GM23338 (cell line): Measurements from ENCODE around the gene GCFC2. TPM values are rescaled to one million over a fixed set of nuclear protein-coding genes. Genes with fewer than 3 reads are reported as not detected.

Experiments used
- ATAC-seq: fragments of 200-7000 bp; cut with Tn5 transposase; 3 replicates; pipeline ENCODE4 v1.9.1; 2020
- DNase-seq: peaks from one replicate; pipeline ENCODE4 v3.0.0-alpha.2; 2015; ENCODE audit warnings: low spot score
- H2AFZ ChIP-seq: fragments of 200-600 bp; sonication (generic); 2 replicates; pipeline ENCODE4 v1.8.0; 2016; ENCODE audit warnings: antibody characterized with exemption, mild to moderate bottlenecking, moderate library complexity
- H3F3A ChIP-seq: fragments of 200-600 bp; sonication (generic); replicated peaks from 2 replicates; pipeline ENCODE4 v1.8.0; 2017; ENCODE audit warnings: antibody characterized with exemption, mixed run types, low read depth
- H3K27ac ChIP-seq: fragments of 200-600 bp; sonication (generic); 2 replicates; pipeline ENCODE4 v1.6.1; 2016; ENCODE audit warnings: low read depth
- H3K27me3 ChIP-seq: fragments of 200-600 bp; sonication (generic); 2 replicates; pipeline ENCODE4 v1.8.0; 2016; ENCODE audit warnings: mild to moderate bottlenecking, mixed run types, moderate library complexity; ENCODE audit not compliant: insufficient read depth
- H3K36me3 ChIP-seq: fragments of 200-600 bp; sonication (generic); 2 replicates; pipeline ENCODE4 v1.8.0; 2016; ENCODE audit warnings: mild to moderate bottlenecking; ENCODE audit not compliant: insufficient read depth
- H3K4me1 ChIP-seq: fragments of 200-600 bp; sonication (generic); 2 replicates; pipeline ENCODE4 v1.8.0; 2016; ENCODE audit warnings: mild to moderate bottlenecking, moderate library complexity; ENCODE audit not compliant: insufficient read depth
- H3K4me2 ChIP-seq: fragments of 200-600 bp; sonication (generic); 2 replicates; pipeline ENCODE4 v1.7.1; 2017; ENCODE audit warnings: mixed run types
- H3K4me3 ChIP-seq: fragments of 200-600 bp; sonication (generic); 2 replicates; pipeline ENCODE4 v1.6.1; 2016; ENCODE audit warnings: mixed run types
- H3K79me2 ChIP-seq: fragments of 200-600 bp; sonication (generic); replicated peaks from 2 replicates; pipeline ENCODE4 v1.8.0; 2017; ENCODE audit warnings: mild to moderate bottlenecking; ENCODE audit not compliant: insufficient read depth
- H3K9me2 ChIP-seq: fragments of 200-600 bp; sonication (generic); 2 replicates; pipeline ENCODE4 v1.8.0; 2017; ENCODE audit not compliant: insufficient read depth
- H4K20me1 ChIP-seq: fragments of 200-600 bp; sonication (generic); replicated peaks from 2 replicates; pipeline ENCODE4 v1.8.0; 2017; ENCODE audit warnings: mild to moderate bottlenecking; ENCODE audit not compliant: insufficient read depth
- H3K27ac Mint-ChIP-seq: 2 replicates; pipeline ENCODE4 v1.8.0; 2020; ENCODE audit warnings: inconsistent platforms, mild to moderate bottlenecking, moderate library complexity, mixed read lengths
- H3K27me3 Mint-ChIP-seq: 3 replicates; pipeline ENCODE4 v1.8.0; 2022; ENCODE audit warnings: low read depth, mild to moderate bottlenecking, moderate library complexity, mixed read lengths, inconsistent platforms; ENCODE audit not compliant: insufficient read depth, poor library complexity
- H3K36me3 Mint-ChIP-seq: 3 replicates; pipeline ENCODE4 v1.8.0; 2021; ENCODE audit warnings: low read depth, mild to moderate bottlenecking, inconsistent platforms, moderate library complexity, mixed read lengths
- H3K4me1 Mint-ChIP-seq: 3 replicates; pipeline ENCODE4 v1.8.0; 2020; ENCODE audit warnings: mild to moderate bottlenecking, inconsistent platforms, mixed read lengths
- H3K4me3 Mint-ChIP-seq: 3 replicates; pipeline ENCODE4 v1.8.0; 2021; ENCODE audit warnings: moderate library complexity, mild to moderate bottlenecking, inconsistent platforms, mixed read lengths
- H3K9me3 Mint-ChIP-seq: 3 replicates; pipeline ENCODE4 v1.8.0; 2020; ENCODE audit warnings: moderate library complexity, mild to moderate bottlenecking, inconsistent platforms, mixed read lengths
- CREB1 ChIP-seq: fragments of 250-450 bp; sonication (Bioruptor Pico); IDR thresholded peaks from 2 replicates; pipeline ENCODE4 v1.5.0; 2020; ENCODE audit warnings: low read depth, mild to moderate bottlenecking, moderate library complexity
- EZH2 ChIP-seq: fragments of 200-600 bp; sonication (generic); IDR thresholded peaks from one replicate; pipeline ENCODE4 v1.8.0; 2017; ENCODE audit warnings: antibody characterized with exemption, mild to moderate bottlenecking, low read depth; ENCODE audit not compliant: unreplicated experiment
- EZH2phosphoT487 ChIP-seq: fragments of 200-600 bp; sonication (generic); IDR thresholded peaks from one replicate; pipeline ENCODE4 v1.8.1; 2018; ENCODE audit warnings: antibody characterized with exemption; ENCODE audit not compliant: unreplicated experiment
- JUNB ChIP-seq: IDR thresholded peaks from one replicate; pipeline ENCODE4 v1.6.1; 2016; ENCODE audit warnings: antibody characterized with exemption; ENCODE audit not compliant: unreplicated experiment
- NANOG ChIP-seq: IDR thresholded peaks from 2 replicates; pipeline ENCODE4 v1.6.1; 2016; ENCODE audit warnings: antibody characterized with exemption, borderline replicate concordance
- POLR2AphosphoS5 ChIP-seq: IDR thresholded peaks from 2 replicates; pipeline ENCODE4 v1.6.1; 2016; ENCODE audit warnings: antibody characterized with exemption, low read depth
- STAT1 ChIP-seq: IDR thresholded peaks from one replicate; pipeline ENCODE4 v1.6.1; 2016; ENCODE audit warnings: antibody characterized with exemption; ENCODE audit not compliant: unreplicated experiment
- ZNF114 ChIP-seq: fragments of 250-450 bp; sonication (Bioruptor Pico); IDR thresholded peaks from 2 replicates; pipeline ENCODE4 v1.5.0; 2020; ENCODE audit warnings: mild to moderate bottlenecking, moderate library complexity
- ZNF331 ChIP-seq: fragments of 250-450 bp; sonication (Bioruptor Pico); IDR thresholded peaks from 2 replicates; pipeline ENCODE4 v1.5.0; 2020; ENCODE audit warnings: low read depth, mild to moderate bottlenecking, moderate library complexity
- polyA plus RNA-seq: library from polyadenylated mRNA; unstranded; fragments of >200 nt; fragmentation: Nextera tagmentation; extraction: Ambion mirVana; gene quantifications from 2 replicates; pipeline ENCODE4 v1.2.1, GENCODE V29; 2016
- total RNA-seq: library from RNA; depleted of rRNA; stranded (reverse); fragments of >200 nt; shearing (Covaris generic); gene quantifications from 2 replicates; pipeline ENCODE4 v1.2.3, GENCODE V29; 2014
- TF ChIP-seq, protein P1 (sequence below): IDR thresholded peaks from 2 replicates; pipeline ENCODE4 v1.6.1; 2016; ENCODE audit warnings: antibody characterized with exemption
- TF ChIP-seq, protein P2 (sequence below), 2 experiments: fragments of 200-600 bp in 1 of 2; sonication (generic) in 1 of 2; conservative IDR thresholded peaks; 2 replicates each; pipeline versions ENCODE4 v1.5.1 to v1.6.1; 2016 to 2017; ENCODE audit warnings: antibody characterized with exemption in 2 of 2, low read depth in 2 of 2, mild to moderate bottlenecking in 2 of 2, moderate library complexity in 1 of 2
- TF ChIP-seq, protein P3 (sequence below): IDR thresholded peaks from one replicate; pipeline ENCODE4 v1.6.1; 2018; ENCODE audit warnings: antibody characterized with exemption; ENCODE audit not compliant: unreplicated experiment

Gene GCFC2
- total and polyA plus RNA-seq, 2 experiments from 2014 or later: 23.8 to 26.2 TPM

DNA sequence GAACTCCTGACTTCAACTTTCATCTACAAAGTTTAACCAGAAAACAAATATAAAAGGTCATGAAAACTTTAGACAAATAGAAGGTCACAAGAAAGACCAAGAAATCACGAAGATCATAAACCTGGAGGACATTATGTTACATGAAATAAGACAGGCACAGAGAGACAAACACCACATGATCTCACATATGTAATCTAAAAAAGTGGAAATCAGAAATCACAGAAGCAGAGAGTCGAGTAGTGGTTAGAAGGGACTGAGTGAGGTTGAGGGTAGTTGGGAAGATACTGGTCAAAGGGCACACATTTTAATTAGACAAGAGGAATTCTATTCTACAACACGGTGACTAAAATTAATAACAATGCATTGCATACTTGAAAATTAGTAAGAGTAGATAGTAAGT lies 1.4 kb downstream of the GCFC2 start:
- H3K79me2 ChIP-seq: peaks cover 13% of the 10 kb centered on the region
- Mint-ChIP-seq H3K27me3 (peaks cover 3% of the 10 kb centered on the region), H3K36me3 (peaks cover 22% of the 10 kb centered on the region), H3K27ac (no peak overlapping the region), H3K4me3 (peak overlapping the region; percentile 65), H3K9me3 (no peaks in the 10 kb centered on the region; the same call in 2 of the 3 replicates), H3K4me1 (peaks cover 18% of the 10 kb centered on the region)
- H3K4me1 ChIP-seq: peaks cover 16% of the 10 kb centered on the region
- no peaks in the 10 kb centered on the region for H3K27me3 ChIP-seq
- peak overlapping the region; percentile 72 for H3K4me2 ChIP-seq
- no peaks in the 10 kb centered on the region for H3K36me3 ChIP-seq
- H3K27ac ChIP-seq: no peak overlapping the region
- no peak for ATAC-seq
- TF ChIP-seq STAT1 (no peak), EZH2phosphoT487 (no peak), POLR2AphosphoS5 (no peak)
- TF ChIP-seq, protein P1, sequence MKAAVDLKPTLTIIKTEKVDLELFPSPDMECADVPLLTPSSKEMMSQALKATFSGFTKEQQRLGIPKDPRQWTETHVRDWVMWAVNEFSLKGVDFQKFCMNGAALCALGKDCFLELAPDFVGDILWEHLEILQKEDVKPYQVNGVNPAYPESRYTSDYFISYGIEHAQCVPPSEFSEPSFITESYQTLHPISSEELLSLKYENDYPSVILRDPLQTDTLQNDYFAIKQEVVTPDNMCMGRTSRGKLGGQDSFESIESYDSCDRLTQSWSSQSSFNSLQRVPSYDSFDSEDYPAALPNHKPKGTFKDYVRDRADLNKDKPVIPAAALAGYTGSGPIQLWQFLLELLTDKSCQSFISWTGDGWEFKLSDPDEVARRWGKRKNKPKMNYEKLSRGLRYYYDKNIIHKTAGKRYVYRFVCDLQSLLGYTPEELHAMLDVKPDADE: no peak
- DNase-seq: no peak
- H3F3A ChIP-seq: peaks cover 5% of the 10 kb centered on the region; the same call in 1 of the 2 replicates
- H3K4me3 ChIP-seq: peak overlapping the region; percentile 60
- H4K20me1 ChIP-seq: no peaks in the 10 kb centered on the region
- H2AFZ ChIP-seq: no peak overlapping the region
- H3K9me2 ChIP-seq: no peaks in the 10 kb centered on the region

DNA sequence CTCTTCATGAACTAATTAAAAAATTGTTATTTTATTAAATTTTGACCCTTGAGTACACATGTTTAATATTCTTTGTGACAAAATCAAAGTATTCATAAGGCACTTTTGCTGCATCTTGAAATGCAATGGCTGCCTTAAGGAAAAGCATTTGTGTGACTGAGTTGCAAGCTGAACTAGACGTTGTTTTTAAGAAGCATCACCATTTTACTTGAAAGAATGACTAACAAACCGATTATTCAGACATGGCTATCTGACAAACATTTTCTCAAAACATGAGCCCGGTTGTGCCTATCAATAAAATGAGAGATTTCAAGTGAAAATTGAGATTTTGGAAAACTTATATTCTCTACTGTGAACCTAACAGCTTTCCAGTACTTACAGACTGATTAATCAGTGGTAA lies 2.8 kb downstream of the GCFC2 start:
- no peak overlapping the region for H3K4me2 ChIP-seq
- no peak overlapping the region for H2AFZ ChIP-seq
- no peak for ATAC-seq
- peaks cover 16% of the 10 kb centered on the region for H3K4me1 ChIP-seq
- Mint-ChIP-seq H3K4me1 (peaks cover 18% of the 10 kb centered on the region), H3K27me3 (peaks cover 4% of the 10 kb centered on the region), H3K27ac (no peak overlapping the region), H3K36me3 (peaks cover 30% of the 10 kb centered on the region), H3K4me3 (no peak overlapping the region), H3K9me3 (no peaks in the 10 kb centered on the region; the same call in 2 of the 3 replicates)
- H3K27ac ChIP-seq: no peak overlapping the region
- H3K36me3 ChIP-seq: no peaks in the 10 kb centered on the region
- no peak for DNase-seq
- no peaks in the 10 kb centered on the region for H3K27me3 ChIP-seq
- no peaks in the 10 kb centered on the region for H4K20me1 ChIP-seq
- peaks cover 13% of the 10 kb centered on the region for H3K79me2 ChIP-seq
- no peaks in the 10 kb centered on the region for H3K9me2 ChIP-seq
- H3K4me3 ChIP-seq: no peak overlapping the region
- peaks cover 5% of the 10 kb centered on the region; the same call in 1 of the 2 replicates for H3F3A ChIP-seq
- TF ChIP-seq EZH2phosphoT487 (no peak), EZH2 (no peak), STAT1 (no peak), NANOG (no peak), POLR2AphosphoS5 (no peak), ZNF114 (CRISPR knock-in tag) (no peak), CREB1 (CRISPR knock-in tag) (no peak), ZNF331 (CRISPR knock-in tag) (no peak), JUNB (no peak)
- TF ChIP-seq, protein P1: no peak
- TF ChIP-seq, protein P2, sequence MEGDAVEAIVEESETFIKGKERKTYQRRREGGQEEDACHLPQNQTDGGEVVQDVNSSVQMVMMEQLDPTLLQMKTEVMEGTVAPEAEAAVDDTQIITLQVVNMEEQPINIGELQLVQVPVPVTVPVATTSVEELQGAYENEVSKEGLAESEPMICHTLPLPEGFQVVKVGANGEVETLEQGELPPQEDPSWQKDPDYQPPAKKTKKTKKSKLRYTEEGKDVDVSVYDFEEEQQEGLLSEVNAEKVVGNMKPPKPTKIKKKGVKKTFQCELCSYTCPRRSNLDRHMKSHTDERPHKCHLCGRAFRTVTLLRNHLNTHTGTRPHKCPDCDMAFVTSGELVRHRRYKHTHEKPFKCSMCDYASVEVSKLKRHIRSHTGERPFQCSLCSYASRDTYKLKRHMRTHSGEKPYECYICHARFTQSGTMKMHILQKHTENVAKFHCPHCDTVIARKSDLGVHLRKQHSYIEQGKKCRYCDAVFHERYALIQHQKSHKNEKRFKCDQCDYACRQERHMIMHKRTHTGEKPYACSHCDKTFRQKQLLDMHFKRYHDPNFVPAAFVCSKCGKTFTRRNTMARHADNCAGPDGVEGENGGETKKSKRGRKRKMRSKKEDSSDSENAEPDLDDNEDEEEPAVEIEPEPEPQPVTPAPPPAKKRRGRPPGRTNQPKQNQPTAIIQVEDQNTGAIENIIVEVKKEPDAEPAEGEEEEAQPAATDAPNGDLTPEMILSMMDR (conservative IDR thresholded peaks at IDR 0.05; ENCODE audit: low read depth in 2 of 2): no peak
- TF ChIP-seq, protein P3, sequence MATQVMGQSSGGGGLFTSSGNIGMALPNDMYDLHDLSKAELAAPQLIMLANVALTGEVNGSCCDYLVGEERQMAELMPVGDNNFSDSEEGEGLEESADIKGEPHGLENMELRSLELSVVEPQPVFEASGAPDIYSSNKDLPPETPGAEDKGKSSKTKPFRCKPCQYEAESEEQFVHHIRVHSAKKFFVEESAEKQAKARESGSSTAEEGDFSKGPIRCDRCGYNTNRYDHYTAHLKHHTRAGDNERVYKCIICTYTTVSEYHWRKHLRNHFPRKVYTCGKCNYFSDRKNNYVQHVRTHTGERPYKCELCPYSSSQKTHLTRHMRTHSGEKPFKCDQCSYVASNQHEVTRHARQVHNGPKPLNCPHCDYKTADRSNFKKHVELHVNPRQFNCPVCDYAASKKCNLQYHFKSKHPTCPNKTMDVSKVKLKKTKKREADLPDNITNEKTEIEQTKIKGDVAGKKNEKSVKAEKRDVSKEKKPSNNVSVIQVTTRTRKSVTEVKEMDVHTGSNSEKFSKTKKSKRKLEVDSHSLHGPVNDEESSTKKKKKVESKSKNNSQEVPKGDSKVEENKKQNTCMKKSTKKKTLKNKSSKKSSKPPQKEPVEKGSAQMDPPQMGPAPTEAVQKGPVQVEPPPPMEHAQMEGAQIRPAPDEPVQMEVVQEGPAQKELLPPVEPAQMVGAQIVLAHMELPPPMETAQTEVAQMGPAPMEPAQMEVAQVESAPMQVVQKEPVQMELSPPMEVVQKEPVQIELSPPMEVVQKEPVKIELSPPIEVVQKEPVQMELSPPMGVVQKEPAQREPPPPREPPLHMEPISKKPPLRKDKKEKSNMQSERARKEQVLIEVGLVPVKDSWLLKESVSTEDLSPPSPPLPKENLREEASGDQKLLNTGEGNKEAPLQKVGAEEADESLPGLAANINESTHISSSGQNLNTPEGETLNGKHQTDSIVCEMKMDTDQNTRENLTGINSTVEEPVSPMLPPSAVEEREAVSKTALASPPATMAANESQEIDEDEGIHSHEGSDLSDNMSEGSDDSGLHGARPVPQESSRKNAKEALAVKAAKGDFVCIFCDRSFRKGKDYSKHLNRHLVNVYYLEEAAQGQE: no peak
